ENCODE measurements around the gene DLG2.

DLG2 gene

GRCh38 chr11:84297570-84297969 lies 1329.6 kb downstream of the DLG2 start:
- no peak overlapping the region for H3K27ac Mint-ChIP-seq
- no peak for DNase-seq
- TF ChIP-seq CTCF (IDR thresholded peaks at IDR 0.05) = no peak
- H3K4me3 Mint-ChIP-seq = no peak overlapping the region
- no peaks in the 10 kb centered on the region for H3K36me3 Mint-ChIP-seq (ENCODE audit: low read depth)
- H3K9me3 Mint-ChIP-seq = no peaks in the 10 kb centered on the region
- no peaks in the 10 kb centered on the region for H3K27me3 Mint-ChIP-seq (ENCODE audit: low read depth, poor library complexity)
- H3K4me1 Mint-ChIP-seq = no peaks in the 10 kb centered on the region

- no peak for TF ChIP-seq CTCF (IDR thresholded peaks at IDR 0.05)
- DNase-seq = no peak
- no peaks in the 10 kb centered on the region for H3K9me3 Mint-ChIP-seq
- no peaks in the 10 kb centered on the region for H3K27me3 Mint-ChIP-seq (ENCODE audit: low read depth, poor library complexity)
- H3K36me3 Mint-ChIP-seq (ENCODE audit: low read depth) = no peaks in the 10 kb centered on the region
- no peak overlapping the region for H3K27ac Mint-ChIP-seq
- H3K4me1 Mint-ChIP-seq = no peaks in the 10 kb centered on the region
- H3K4me3 Mint-ChIP-seq = no peak overlapping the region
Measured at GRCh38 chr11:84295815-84296214, 1331.3 kb downstream of the DLG2 start.

GRCh38 chr11:84292955-84293354 lies 1334.2 kb downstream of the DLG2 start:
- TF ChIP-seq CTCF (IDR thresholded peaks at IDR 0.05) = no peak
- no peak overlapping the region for H3K27ac Mint-ChIP-seq

GRCh38 chr11:84292006-84292405 lies 1335.1 kb downstream of the DLG2 start:
- Mint-ChIP-seq H3K36me3 (ENCODE audit: low read depth) (no peaks in the 10 kb centered on the region), H3K4me1 (no peaks in the 10 kb centered on the region), H3K4me3 (no peak overlapping the region)

More at GRCh38 chr11:84292955-84293354, 1334.2 kb downstream of the DLG2 start:
- no peak for DNase-seq
- Mint-ChIP-seq H3K9me3 (no peaks in the 10 kb centered on the region), H3K4me1 (no peaks in the 10 kb centered on the region), H3K36me3 (ENCODE audit: low read depth) (no peaks in the 10 kb centered on the region), H3K27me3 (ENCODE audit: low read depth, poor library complexity) (no peaks in the 10 kb centered on the region), H3K4me3 (no peak overlapping the region)

GRCh38 chr11:84290647-84291046 lies 1336.5 kb downstream of the DLG2 start:
- Mint-ChIP-seq H3K4me3 (no peak overlapping the region), H3K9me3 (no peaks in the 10 kb centered on the region), H3K4me1 (peaks cover 5% of the 10 kb centered on the region), H3K27ac (no peak overlapping the region), H3K36me3 (ENCODE audit: low read depth) (no peaks in the 10 kb centered on the region), H3K27me3 (ENCODE audit: low read depth, poor library complexity) (no peaks in the 10 kb centered on the region)
- no peak for TF ChIP-seq CTCF (IDR thresholded peaks at IDR 0.05)
- no peak for DNase-seq

More at GRCh38 chr11:84292006-84292405, 1335.1 kb downstream of the DLG2 start:
- no peak for TF ChIP-seq CTCF (IDR thresholded peaks at IDR 0.05)
- H3K9me3 Mint-ChIP-seq = no peaks in the 10 kb centered on the region
- DNase-seq = no peak
- no peaks in the 10 kb centered on the region for H3K27me3 Mint-ChIP-seq (ENCODE audit: low read depth, poor library complexity)
- H3K27ac Mint-ChIP-seq = no peak overlapping the region

- Mint-ChIP-seq H3K27me3 (ENCODE audit: low read depth, poor library complexity) (no peaks in the 10 kb centered on the region), H3K4me1 (peaks cover 5% of the 10 kb centered on the region), H3K9me3 (no peaks in the 10 kb centered on the region), H3K4me3 (no peak overlapping the region), H3K27ac (no peak overlapping the region), H3K36me3 (ENCODE audit: low read depth) (no peaks in the 10 kb centered on the region)
- no peak for TF ChIP-seq CTCF (IDR thresholded peaks at IDR 0.05)
- DNase-seq = no peak
Measured at GRCh38 chr11:84289381-84289906, 1337.7 kb downstream of the DLG2 start.

All from nephron progenitor cell (in vitro differentiated cells).